ENCODE results near the gene AGAP1.

- no peak for TF ChIP-seq CTCF (IDR thresholded peaks at IDR 0.05 in 8 of 11, conservative IDR thresholded peaks at IDR 0.05 in 3 of 11)
- TF ChIP-seq POLR2A (IDR thresholded peaks at IDR 0.05): no peak
Observed at GRCh38 chr2:235692671-235693171, 198.9 kb downstream of the AGAP1 start.

Measured in spleen (tissue), 7 donors.